ENCODE results near the gene ZNF668.

DNA sequence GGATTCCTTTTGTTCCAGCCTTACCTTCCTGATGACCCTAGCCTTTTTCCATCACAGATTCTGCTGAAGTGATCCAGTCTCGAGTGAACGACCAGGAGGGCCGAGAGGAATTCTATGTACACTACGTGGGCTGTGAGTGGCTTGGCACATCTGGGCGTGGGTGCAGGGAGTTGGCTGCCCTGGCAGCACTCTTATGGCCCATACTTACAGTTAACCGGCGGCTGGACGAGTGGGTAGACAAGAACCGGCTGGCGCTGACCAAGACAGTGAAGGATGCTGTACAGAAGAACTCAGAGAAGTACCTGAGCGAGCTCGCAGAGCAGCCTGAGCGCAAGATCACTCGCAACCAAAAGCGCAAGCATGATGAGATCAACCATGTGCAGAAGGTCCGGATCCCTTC is 46.1 kb upstream of the ZNF668 start:
- TF ChIP-seq CTCF (conservative IDR thresholded peaks at IDR 0.05; ENCODE audit: low read depth, low read length) (no peak), POLR2A (IDR thresholded peaks at IDR 0.05; ENCODE audit: low read depth, low read length) (no peak), MAZ (IDR thresholded peaks at IDR 0.05; ENCODE audit: borderline replicate concordance, low read depth, low read length) (no peak), MXI1 (IDR thresholded peaks at IDR 0.05; ENCODE audit: borderline replicate concordance, low read depth, low read length) (no peak), SMC3 (IDR thresholded peaks at IDR 0.05; ENCODE audit: low read depth, low read length) (no peak), CHD1 (IDR thresholded peaks at IDR 0.05; ENCODE audit: low read depth, low read length) (no peak), BHLHE40 (IDR thresholded peaks at IDR 0.05; ENCODE audit: low read depth, low read length) (no peak), CEBPB (IDR thresholded peaks at IDR 0.05; ENCODE audit: low read depth, low read length) (no peak), RCOR1 (IDR thresholded peaks at IDR 0.05; ENCODE audit: insufficient replicate concordance, low read length) (no peak), RAD21 (IDR thresholded peaks at IDR 0.05; ENCODE audit: low read length) (no peak), RFX5 (IDR thresholded peaks at IDR 0.05; ENCODE audit: low read depth, low read length) (no peak)
- TF ChIP-seq, protein P1, sequence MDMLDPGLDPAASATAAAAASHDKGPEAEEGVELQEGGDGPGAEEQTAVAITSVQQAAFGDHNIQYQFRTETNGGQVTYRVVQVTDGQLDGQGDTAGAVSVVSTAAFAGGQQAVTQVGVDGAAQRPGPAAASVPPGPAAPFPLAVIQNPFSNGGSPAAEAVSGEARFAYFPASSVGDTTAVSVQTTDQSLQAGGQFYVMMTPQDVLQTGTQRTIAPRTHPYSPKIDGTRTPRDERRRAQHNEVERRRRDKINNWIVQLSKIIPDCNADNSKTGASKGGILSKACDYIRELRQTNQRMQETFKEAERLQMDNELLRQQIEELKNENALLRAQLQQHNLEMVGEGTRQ (IDR thresholded peaks at IDR 0.05; ENCODE audit: low read depth, low read length) = no peak
- TF ChIP-seq, protein P2, sequence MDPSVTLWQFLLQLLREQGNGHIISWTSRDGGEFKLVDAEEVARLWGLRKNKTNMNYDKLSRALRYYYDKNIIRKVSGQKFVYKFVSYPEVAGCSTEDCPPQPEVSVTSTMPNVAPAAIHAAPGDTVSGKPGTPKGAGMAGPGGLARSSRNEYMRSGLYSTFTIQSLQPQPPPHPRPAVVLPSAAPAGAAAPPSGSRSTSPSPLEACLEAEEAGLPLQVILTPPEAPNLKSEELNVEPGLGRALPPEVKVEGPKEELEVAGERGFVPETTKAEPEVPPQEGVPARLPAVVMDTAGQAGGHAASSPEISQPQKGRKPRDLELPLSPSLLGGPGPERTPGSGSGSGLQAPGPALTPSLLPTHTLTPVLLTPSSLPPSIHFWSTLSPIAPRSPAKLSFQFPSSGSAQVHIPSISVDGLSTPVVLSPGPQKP (IDR thresholded peaks at IDR 0.05; ENCODE audit: borderline replicate concordance, low read depth, low read length) = no peak

All from IMR-90 (cell line).